ENCODE data around the gene SMIM24.
"Not testable (repeated sequence)": the region's sequence is repeated elsewhere in the genome, so short reads cannot be mapped to it uniquely, and the experiment has no call there.

The SMIM24 gene

GRCh38 chr19:3456925-3457527, 23.3 kb downstream of the SMIM24 start:
- peaks cover 64% of the 10 kb centered on the region for H3K36me3 ChIP-seq (ENCODE audit: insufficient read depth, low read length)
- no peaks in the 10 kb centered on the region for H3K9me3 ChIP-seq (replicated peaks; ENCODE audit: low read length)
- no peak overlapping the region for H3K4me3 ChIP-seq (ENCODE audit: low read length)
- H3K9ac ChIP-seq (ENCODE audit: low read depth, low read length) = no peak overlapping the region
- H3K4me1 ChIP-seq (ENCODE audit: control insufficient read depth, insufficient read depth, low read length) = peaks cover 34% of the 10 kb centered on the region
- H3K27me3 ChIP-seq (ENCODE audit: control insufficient read depth, insufficient read depth, low read length) = no peaks in the 10 kb centered on the region
- no peak overlapping the region for H3K4me2 ChIP-seq (ENCODE audit: low read length)

GRCh38 chr19:3455960-3456601, 24.2 kb downstream of the SMIM24 start:
- Histone ChIP-seq H3K36me3 (ENCODE audit: insufficient read depth, low read length) (peaks cover 69% of the 10 kb centered on the region), H3K27me3 (ENCODE audit: control insufficient read depth, insufficient read depth, low read length) (no peaks in the 10 kb centered on the region), H3K4me2 (ENCODE audit: low read length) (no peak overlapping the region), H3K9me3 (replicated peaks; ENCODE audit: low read length) (no peaks in the 10 kb centered on the region), H3K4me1 (ENCODE audit: control insufficient read depth, insufficient read depth, low read length) (peaks cover 42% of the 10 kb centered on the region), H3K9ac (ENCODE audit: low read depth, low read length) (no peak overlapping the region), H3K4me3 (ENCODE audit: low read length) (no peak overlapping the region)

GRCh38 chr19:3455393-3455955, 24.9 kb downstream of the SMIM24 start:
- no peaks in the 10 kb centered on the region for H3K9me3 ChIP-seq (replicated peaks; ENCODE audit: low read length)
- H3K9ac ChIP-seq (ENCODE audit: low read depth, low read length) = no peak overlapping the region
- no peak overlapping the region for H3K4me2 ChIP-seq (ENCODE audit: low read length)
- H3K4me3 ChIP-seq (ENCODE audit: low read length) = no peak overlapping the region
- peaks cover 65% of the 10 kb centered on the region for H3K36me3 ChIP-seq (ENCODE audit: insufficient read depth, low read length)
- H3K27me3 ChIP-seq (ENCODE audit: control insufficient read depth, insufficient read depth, low read length) = no peaks in the 10 kb centered on the region
- H3K4me1 ChIP-seq (ENCODE audit: control insufficient read depth, insufficient read depth, low read length) = peaks cover 44% of the 10 kb centered on the region

- peaks cover 61% of the 10 kb centered on the region for H3K36me3 ChIP-seq (ENCODE audit: insufficient read depth, low read length)
- H3K9ac ChIP-seq (ENCODE audit: low read depth, low read length) = no peak overlapping the region
- H3K27me3 ChIP-seq (ENCODE audit: control insufficient read depth, insufficient read depth, low read length) = no peaks in the 10 kb centered on the region
- H3K9me3 ChIP-seq (replicated peaks; ENCODE audit: low read length) = no peaks in the 10 kb centered on the region
- no peak overlapping the region for H3K4me2 ChIP-seq (ENCODE audit: low read length)
- no peak overlapping the region for H3K4me3 ChIP-seq (ENCODE audit: low read length)
- H3K4me1 ChIP-seq (ENCODE audit: control insufficient read depth, insufficient read depth, low read length) = peaks cover 41% of the 10 kb centered on the region
Observed at GRCh38 chr19:3454656-3455392, 25.5 kb downstream of the SMIM24 start.

- H3K4me1 ChIP-seq (ENCODE audit: control insufficient read depth, insufficient read depth, low read length) = peaks cover 31% of the 10 kb centered on the region
- peaks cover 64% of the 10 kb centered on the region for H3K36me3 ChIP-seq (ENCODE audit: insufficient read depth, low read length)
- no peak overlapping the region for H3K4me2 ChIP-seq (ENCODE audit: low read length)
- no peaks in the 10 kb centered on the region for H3K27me3 ChIP-seq (ENCODE audit: control insufficient read depth, insufficient read depth, low read length)
- H3K4me3 ChIP-seq (ENCODE audit: low read length) = no peak overlapping the region
- no peak overlapping the region for H3K9ac ChIP-seq (ENCODE audit: low read depth, low read length)
- no peaks in the 10 kb centered on the region for H3K9me3 ChIP-seq (replicated peaks; ENCODE audit: low read length)
Observed at GRCh38 chr19:3453840-3454239, 26.5 kb downstream of the SMIM24 start.

GRCh38 chr19:3452942-3453214, 27.4 kb downstream of the SMIM24 start:
- peaks cover 67% of the 10 kb centered on the region for H3K36me3 ChIP-seq (ENCODE audit: insufficient read depth, low read length)
- not testable (repeated sequence) for H3K4me3 ChIP-seq (ENCODE audit: low read length)

GRCh38 chr19:3452171-3452941, 28.0 kb downstream of the SMIM24 start:
- H3K27me3 ChIP-seq (ENCODE audit: control insufficient read depth, insufficient read depth, low read length) = no peaks in the 10 kb centered on the region
- peaks cover 16% of the 10 kb centered on the region for H3K4me1 ChIP-seq (ENCODE audit: control insufficient read depth, insufficient read depth, low read length)
- H3K9ac ChIP-seq (ENCODE audit: low read depth, low read length) = peak overlapping the region; percentile 51
- H3K4me2 ChIP-seq (ENCODE audit: low read length) = no peak overlapping the region
- no peak overlapping the region for H3K4me3 ChIP-seq (ENCODE audit: low read length)
- peaks cover 71% of the 10 kb centered on the region for H3K36me3 ChIP-seq (ENCODE audit: insufficient read depth, low read length)
- H3K9me3 ChIP-seq (replicated peaks; ENCODE audit: low read length) = no peaks in the 10 kb centered on the region

More at GRCh38 chr19:3452942-3453214, 27.4 kb downstream of the SMIM24 start:
- peaks cover 22% of the 10 kb centered on the region for H3K4me1 ChIP-seq (ENCODE audit: control insufficient read depth, insufficient read depth, low read length)
- H3K4me2 ChIP-seq (ENCODE audit: low read length); H3K9me3 ChIP-seq (replicated peaks; ENCODE audit: low read length); H3K27me3 ChIP-seq (ENCODE audit: control insufficient read depth, insufficient read depth, low read length); H3K9ac ChIP-seq (ENCODE audit: low read depth, low read length): not testable (repeated sequence)

GRCh38 chr19:3451451-3451866, 28.9 kb downstream of the SMIM24 start:
- Histone ChIP-seq H3K9ac (ENCODE audit: low read depth, low read length) (peak overlapping the region; percentile 85), H3K4me2 (ENCODE audit: low read length) (peak overlapping the region; percentile 31), H3K4me1 (ENCODE audit: control insufficient read depth, insufficient read depth, low read length) (peaks cover 12% of the 10 kb centered on the region), H3K27me3 (ENCODE audit: control insufficient read depth, insufficient read depth, low read length) (no peaks in the 10 kb centered on the region), H3K36me3 (ENCODE audit: insufficient read depth, low read length) (peaks cover 67% of the 10 kb centered on the region), H3K4me3 (ENCODE audit: low read length) (no peak overlapping the region), H3K9me3 (replicated peaks; ENCODE audit: low read length) (no peaks in the 10 kb centered on the region)

GRCh38 chr19:3450796-3451411, 29.4 kb downstream of the SMIM24 start:
- H3K4me3 ChIP-seq (ENCODE audit: low read length) = no peak overlapping the region
- H3K9ac ChIP-seq (ENCODE audit: low read depth, low read length) = peak overlapping the region; percentile 85

GRCh38 chr19:3448616-3449334, 31.6 kb downstream of the SMIM24 start:
- H3K9me3 ChIP-seq (replicated peaks; ENCODE audit: low read length) = no peaks in the 10 kb centered on the region
- H3K4me1 ChIP-seq (ENCODE audit: control insufficient read depth, insufficient read depth, low read length) = peaks cover 12% of the 10 kb centered on the region
- no peak overlapping the region for H3K4me3 ChIP-seq (ENCODE audit: low read length)
- H3K27me3 ChIP-seq (ENCODE audit: control insufficient read depth, insufficient read depth, low read length) = no peaks in the 10 kb centered on the region
- H3K4me2 ChIP-seq (ENCODE audit: low read length) = no peak overlapping the region
- no peak overlapping the region for H3K9ac ChIP-seq (ENCODE audit: low read depth, low read length)
- H3K36me3 ChIP-seq (ENCODE audit: insufficient read depth, low read length) = peaks cover 71% of the 10 kb centered on the region

More at GRCh38 chr19:3450796-3451411, 29.4 kb downstream of the SMIM24 start:
- Histone ChIP-seq H3K36me3 (ENCODE audit: insufficient read depth, low read length) (peaks cover 72% of the 10 kb centered on the region), H3K4me2 (ENCODE audit: low read length) (peak overlapping the region; percentile 31), H3K27me3 (ENCODE audit: control insufficient read depth, insufficient read depth, low read length) (no peaks in the 10 kb centered on the region), H3K9me3 (replicated peaks; ENCODE audit: low read length) (no peaks in the 10 kb centered on the region), H3K4me1 (ENCODE audit: control insufficient read depth, insufficient read depth, low read length) (peaks cover 12% of the 10 kb centered on the region)
